Fibroblast of skin of left biceps (primary cell): ENCODE measurements around the gene SLC19A2.

ENCODE experiments used
- DNase-seq, 2 experiments: peaks; one replicate each; pipeline ENCODE4 v3.0.0-alpha.2; 2013; ENCODE audit warnings: low read depth in 2 of 2

Gene SLC19A2

DNA sequence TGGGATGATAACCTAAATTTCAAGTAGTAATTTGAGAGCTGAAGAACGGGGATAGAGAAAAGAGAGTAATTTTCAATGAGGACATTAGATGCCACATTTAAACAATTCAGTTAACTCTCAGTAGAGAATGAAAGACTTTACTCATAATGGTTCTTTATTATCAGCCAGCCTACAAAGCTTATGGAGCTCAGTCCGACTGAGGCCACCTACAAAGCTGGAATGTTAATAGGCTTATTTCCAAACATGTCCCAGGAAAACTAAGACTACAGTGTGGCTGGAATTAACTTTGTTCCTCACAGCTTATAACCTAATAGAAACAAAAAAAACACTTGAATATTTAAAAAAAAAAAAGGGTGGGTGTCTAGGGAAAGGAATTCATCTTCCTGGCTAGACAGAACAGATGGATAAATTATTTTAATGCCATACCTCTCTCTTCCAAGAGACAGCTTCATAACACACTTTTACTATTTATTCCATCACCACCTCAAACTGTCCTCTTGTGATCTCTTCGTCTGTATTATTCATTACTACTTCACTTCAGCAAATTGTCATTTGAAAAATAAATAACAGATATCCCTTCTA is 9.8 kb downstream of the SLC19A2 start:
- DNase-seq = no peak

DNA sequence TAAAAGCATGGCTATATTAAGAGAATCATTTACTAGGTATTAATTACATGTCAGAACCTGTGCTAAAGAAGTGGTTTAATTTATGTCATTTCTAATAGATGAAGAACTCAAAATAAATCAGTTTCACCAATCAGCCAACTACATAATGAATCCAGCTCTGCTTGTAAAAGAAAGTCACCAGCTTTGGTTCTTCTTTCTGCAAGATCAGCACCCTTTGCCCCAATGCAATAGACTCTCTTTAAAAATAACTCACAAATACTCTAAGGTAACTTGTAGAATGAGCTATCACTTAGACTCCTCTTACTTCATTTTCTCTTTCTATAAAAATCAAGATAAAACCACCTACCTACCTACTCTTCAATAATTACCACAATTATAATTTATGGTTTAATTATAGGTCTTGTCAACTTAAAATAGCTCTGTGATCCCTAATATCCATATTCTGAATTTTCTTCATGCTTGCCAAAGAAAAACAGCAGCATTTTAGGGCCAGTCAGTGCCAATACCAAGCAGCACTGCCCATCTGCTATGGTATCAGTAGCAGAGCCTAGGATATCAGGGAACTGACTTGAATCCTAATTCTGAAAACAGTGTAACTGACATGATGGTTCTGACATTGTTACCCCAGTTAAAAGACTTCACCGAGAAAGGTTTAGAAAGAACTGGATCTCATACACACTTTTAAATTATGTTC is 11.3 kb downstream of the SLC19A2 start:
- no peak for DNase-seq

DNA sequence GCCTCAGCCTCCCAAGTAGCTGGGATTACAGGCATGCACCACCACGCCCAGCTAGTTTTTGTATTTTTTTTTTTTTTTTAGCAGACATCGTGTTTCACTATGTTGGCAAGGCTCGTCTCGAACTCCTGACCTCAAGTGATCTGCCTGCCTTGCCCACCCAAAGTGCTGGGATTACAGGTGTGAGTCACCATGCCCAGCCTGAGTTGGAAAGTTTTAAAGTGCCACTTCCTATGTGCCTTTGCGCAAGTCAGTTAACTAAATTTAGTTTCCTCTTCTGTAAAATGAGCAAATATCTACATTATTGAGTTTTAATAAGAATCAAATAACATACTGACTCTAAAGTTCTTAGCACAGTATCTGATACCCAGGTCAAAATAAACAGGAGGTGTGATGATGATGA is 12.4 kb downstream of the SLC19A2 start:
- DNase-seq = no peak

DNA sequence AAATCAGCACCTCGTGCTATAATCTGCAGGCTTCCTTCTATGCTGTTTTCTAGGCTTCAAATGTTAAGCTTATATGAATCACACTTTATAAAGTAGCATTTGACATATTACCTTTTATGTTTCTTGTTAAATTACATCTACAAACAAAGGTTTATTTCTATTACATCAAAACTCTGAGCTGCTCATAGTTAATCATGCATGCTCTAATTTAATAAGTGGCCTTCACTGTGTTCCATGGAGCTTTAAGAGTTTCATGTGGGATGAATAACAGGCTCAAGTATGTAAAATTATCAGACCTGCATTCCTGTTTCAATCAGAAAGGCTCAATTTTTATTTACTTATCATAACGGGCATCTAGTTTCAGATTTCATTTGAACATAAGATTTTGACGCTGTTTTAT is 13.0 kb downstream of the SLC19A2 start:
- DNase-seq = no peak

DNA sequence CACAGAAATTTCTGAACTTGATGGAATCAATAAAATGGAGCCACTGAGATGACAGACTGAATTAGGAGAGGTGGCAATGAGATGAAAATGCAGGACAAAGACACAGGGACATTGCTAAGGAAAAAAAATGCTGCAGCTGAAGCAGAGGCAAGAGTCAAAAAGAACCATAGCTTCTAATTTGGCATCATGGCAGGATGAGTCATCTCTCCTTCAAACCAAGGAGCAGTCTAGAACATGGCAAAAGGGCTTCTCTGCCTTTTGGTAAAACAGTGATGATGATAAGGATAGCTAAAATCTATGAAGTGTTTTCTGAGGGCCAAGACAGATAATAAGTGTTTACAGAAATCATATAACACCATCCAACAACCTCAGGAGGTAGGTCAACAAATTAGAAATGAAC is 16.8 kb downstream of the SLC19A2 start:
- DNase-seq = no peak

DNA sequence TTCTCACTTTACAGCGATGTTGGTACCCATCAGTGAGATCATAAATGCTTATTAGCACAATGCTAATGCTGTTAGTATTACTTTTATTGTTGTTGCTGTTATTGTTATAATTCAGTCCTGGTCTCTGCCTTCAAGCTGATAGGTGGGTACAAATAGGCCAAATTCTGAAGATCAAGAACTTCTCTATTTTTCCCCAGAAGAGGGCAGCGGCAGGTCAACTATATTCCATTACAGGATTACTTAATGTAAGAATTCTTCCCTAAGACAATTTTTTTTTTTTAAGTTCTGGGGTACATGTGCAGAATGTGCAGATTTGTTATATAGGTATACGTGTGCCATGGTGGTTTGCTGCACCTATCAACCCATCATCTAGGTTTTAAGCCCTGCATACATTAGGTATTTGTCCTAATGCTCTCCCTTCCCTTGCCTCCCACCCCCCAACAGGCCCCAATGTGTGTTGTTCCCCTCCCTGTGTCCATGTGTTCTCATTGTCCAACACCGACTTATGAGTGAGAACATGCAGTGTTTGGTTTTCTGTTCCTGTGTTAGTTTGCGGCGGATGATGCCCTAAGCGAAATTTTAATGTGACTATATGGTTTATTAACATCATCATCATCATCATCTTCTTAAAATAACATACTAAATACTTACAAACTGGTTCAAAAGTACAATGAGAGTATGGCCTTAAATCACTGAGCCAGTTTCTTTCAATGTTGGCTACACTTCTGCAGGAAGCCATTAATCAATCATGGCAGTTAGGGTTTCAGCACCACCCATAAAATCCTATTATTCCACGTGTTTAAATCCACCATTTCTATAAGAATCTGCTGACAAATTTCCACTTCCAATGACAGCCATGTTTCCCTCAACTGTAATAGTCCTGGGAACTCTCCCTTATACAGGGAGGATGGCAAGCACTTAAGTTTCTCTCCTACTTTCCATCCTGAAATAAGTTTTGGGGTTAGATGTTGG is 19.2 kb downstream of the SLC19A2 start:
- DNase-seq = no peak

DNA sequence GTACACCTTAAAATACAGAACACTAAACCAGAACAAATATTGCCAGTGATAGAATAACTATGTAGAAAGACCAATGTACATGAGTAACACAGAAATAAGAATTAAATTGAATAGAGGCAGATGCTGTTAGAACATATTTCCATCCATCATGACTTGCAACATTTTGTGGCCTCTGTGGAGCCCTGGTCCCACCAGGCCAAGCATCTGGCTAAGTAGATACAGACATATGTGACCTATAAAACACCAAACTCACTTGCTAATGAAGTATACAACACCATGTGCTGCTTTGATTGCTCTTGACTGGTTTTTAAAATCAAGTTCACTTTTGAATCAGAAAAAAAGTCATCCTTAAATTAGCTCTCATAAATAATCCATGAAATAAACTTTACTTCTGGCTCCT is 20.5 kb downstream of the SLC19A2 start:
- no peak for DNase-seq

DNA sequence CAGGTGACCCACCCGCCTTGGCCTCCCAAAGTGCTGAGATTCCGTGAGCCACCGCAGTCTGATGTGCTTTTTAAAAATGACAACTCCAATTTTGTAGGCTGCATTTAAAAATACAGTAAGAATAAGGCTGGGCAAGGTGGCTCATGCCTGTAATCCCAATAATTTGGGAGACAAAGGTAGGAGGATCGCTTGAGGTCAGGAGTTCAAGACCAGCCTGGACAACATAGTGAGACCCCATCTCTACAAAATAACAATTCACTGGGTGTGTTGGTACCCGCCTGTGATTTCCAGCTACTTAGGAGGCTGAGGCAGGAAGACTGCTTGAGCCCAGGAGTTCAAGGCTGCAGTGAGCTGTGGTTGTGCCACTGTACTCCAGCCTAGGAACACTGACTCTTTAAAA is 23.4 kb downstream of the SLC19A2 start:
- DNase-seq = no peak

DNA sequence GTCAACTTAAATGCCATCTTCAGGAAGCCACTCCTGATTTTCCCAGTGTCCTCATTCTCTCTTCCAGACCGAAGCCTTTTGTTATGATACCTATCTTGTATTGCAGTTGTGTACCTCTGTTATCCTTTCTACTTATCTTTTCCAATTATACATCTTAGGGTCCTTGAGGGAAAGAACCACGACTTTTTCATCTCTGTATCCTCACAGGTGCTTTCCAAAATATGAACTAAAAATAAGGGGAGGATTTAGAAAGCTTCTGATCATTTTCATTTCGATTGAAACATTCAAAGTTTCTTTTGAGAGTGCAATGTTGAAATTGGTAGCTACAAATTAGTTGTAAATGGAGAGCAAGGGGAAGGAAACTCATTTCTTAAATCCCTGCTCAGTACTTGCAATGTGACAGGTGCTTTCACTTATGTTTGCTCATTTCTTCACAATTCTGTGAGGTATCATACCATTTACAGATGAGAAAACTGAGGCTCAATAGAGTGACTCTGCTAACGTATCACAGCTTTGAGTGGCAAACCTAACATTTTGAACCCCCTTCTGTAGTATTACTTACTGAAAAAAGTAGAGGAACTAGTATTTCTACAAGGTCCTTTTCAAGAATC is 24.2 kb downstream of the SLC19A2 start:
- DNase-seq = no peak

DNA sequence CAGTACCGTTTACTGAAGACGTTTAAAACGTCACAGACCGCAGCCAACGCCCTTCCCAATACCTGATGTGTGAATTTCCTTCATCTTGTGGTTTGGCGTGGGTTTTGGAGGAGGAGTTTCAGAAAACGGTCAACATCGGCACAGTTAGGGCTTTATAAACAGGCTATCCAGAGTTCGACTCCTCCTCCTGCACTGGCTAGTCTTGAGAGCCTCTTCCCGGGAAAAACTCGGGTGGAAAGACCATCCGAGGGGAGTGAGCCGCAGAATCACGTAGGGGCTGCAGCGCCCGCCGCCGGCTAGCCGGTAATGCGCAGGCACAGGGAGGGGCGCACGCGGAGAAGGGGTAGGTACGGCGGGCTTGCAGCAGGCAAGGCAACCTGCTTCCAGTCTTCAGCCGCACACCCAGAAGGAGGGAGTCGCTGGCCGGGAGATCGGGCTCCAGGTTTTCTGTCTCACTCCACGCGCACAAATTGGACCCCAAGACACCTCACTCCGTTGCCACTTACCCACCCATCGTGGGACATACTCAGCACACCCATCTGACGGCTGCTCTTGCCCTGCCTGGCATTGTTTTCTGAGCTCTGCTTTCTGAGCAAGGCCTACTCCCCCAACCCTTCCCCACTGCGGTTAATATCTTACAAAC is 25.4 kb downstream of the SLC19A2 start:
- DNase-seq = no peak

DNA sequence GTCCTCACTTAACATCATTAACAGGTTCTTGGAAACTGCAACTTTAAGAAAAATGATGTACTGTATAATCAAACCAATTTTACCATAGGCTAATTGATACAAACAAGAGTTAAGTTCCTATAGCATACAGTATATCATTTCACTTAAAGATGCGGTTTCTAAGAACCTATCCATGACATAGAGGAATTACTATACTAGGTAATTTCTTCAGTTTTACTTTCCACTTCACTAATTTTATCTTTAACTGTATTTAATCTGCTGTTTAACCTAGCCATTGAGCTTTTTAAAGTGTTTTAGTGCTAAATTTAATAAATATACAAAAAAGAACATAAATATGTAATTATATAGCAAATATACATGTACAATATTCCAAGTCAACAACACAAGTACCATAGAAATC is 28.3 kb downstream of the SLC19A2 start:
- no peak for DNase-seq

DNA sequence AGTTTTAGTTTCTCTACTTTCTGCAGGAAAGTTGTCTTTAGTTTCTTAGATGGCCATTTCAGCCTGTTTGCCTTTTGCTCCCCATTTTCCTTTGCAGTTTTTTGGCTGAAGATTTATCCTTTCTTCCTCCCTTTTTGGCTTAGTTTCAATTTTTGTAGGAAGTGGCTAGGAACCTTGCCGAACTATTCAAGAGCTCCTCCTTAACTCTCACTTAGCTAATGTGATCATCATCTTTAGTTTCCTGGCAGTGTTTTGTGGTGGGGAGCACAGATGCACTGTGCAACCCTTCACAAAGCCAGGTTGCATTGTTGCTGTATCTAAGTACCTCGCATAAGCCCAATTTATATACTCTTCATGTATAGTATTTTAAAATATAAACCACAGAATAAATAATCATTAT is 29.7 kb downstream of the SLC19A2 start:
- DNase-seq = no peak

DNA sequence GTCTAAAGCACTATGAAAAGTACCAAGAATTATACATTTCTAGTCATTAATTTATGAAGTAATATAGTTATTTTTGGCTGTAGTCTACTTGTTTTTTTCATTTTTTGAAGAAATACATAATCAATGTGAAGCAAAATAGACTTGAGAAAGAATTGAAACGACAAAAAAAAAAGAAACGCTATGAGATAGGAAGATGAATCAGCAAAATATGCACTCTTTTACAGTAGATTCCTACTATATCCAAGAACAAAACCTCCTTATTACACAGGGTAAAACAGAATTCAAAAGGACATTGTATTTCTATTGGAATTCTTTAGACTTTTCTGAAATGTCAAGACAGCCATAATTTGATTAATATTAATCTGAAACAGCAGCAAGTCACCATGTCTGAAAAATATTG is 32.8 kb downstream of the SLC19A2 start:
- DNase-seq = no peak

DNA sequence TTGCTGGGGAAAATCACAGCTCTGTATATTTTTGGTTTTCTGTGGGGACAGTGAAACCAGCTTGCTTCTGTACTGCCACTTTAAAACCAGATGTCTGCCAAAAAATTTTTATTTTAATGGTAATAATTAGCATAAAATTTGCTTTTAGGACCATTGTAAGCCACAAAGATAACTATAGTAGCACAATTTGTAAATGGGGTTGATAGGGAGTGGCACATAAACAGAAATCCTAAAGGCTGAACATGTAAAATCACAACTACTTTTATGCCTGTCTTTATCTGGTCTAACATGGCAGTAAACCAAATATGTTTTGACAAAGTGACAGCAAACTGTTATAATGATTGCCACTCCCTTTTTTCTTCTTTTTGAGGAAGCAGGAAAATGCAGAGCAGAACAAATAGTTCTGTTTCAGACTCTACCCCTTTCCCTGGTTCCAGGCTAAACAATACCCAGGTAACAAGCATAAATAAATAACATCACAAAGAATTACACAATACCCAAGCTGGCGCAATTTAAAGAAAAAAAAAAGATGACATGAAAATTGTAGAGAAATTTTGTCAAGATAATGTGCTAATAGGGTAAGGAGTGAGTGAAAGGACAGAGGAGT is 34.4 kb downstream of the SLC19A2 start:
- DNase-seq = no peak

DNA sequence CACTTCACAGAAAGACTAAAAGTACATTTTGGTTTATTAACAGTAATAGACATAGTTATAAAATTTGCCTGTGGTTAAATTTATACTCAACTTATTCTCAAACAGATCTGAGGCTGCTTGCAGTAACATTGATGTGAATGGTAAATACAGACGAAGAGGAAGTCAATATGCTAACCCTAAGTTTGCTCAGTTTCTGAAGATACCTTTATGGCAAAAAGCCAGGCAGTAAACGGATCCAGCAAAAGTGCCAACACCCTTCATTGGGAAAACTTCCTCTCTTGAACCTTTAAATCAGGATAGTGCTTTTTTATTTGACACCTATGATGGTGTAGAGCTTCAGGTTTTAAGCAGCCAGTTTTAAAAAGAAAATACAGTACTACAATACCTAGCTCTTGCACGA is 41.8 kb downstream of the SLC19A2 start:
- no peak for DNase-seq

DNA sequence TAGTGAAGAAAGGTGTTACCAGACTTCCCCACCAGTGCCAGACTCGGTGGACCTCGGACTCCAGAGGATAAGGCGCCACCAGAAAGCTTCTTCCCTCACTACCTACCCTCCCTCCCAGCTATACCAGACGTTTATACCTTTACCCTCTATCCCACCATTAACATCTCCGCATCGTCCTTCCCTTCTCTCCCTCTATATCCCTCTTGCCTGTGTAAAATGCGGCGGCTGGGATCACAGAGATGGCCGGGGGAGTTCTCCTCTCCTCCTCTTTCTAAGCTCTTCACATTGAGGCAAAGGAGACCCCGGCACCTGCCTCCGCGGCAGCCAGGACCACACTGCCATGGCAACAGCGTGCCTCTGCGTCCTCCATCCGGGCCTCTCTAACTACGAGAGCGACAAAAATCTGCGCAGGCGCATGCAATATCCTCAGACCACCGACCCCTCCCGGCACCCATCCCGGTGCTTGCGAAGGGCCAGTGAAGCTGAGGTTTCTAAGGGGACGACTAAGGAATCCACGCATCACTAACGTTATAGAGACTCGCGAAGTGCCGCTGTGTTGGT is 58.6 kb downstream of the SLC19A2 start, which contains the start of gene CCDC181:
TSS of gene CCDC181 (minus strand) at position 394 of the 561 bp plus-strand sequence. CDS start 2,547 bp downstream, outside the sequence.
- peak; percentile 34 to 38 for DNase-seq

DNA sequence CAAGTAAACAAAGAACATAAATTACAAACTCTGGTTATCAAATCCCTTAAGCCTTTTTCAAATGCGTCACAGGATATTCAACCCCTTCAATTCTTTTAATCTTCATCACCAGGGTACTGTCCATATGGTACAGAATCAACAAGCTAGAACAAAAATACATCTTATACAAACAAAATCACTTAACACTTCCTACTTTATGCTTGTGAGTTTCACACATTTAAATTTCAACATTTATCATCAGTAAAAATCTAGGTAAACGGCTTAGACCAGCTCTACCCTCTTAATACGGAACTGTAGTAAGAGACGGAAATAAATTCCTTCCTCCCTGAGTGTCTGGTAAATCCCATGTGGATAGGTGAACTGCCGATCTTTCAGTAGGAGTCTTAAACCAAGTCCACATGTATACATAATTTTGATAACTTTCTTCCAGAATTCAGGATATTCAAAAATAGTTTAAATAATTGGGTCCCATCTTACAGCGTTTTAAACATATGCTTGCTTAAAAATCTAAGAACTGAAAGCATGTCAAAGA is 59.5 kb downstream of the SLC19A2 start:
- no peak for DNase-seq

DNA sequence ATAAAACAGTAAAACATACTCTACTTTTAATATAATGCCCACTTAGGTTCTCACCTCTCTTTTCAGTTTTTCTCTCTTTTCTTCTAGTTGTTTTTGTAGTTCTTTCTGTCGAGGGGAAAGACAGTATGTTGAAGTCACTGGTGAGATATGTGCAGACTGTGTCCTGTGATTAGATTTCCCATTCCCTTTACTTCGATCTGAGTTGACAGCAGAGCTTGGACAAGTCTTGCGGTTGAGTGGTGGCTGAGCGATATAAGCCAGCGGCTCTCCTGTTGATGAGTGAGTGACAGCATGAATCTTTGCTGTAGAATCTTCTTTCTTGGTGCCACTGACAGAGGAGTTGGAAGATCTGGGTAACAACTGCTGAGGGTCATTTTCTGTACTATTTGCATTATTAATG is 64.4 kb downstream of the SLC19A2 start:
- DNase-seq = no peak

DNA sequence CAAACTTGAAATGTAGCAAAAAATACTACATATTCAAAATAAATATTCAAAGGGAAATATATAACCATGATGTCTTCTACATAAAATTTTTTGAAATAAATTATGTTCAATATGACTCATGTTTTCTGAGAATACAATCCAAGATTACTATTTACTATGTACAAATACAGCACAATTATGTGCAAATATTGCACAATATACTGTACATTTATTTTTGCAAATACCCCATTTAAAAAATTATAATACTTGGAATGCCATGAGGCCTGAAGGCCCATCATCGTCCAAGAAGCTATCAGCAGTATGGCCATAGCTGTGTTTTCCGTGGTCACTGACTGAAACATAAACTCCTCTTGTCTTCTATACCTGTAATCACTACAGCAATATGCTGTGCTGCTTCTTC is 70.8 kb downstream of the SLC19A2 start:
- DNase-seq = no peak
